GM12872 (cell line): ENCODE data around the gene TRIM31.

ENCODE experiments used
- CTCF ChIP-seq: IDR thresholded peaks from 3 replicates; pipeline ENCODE4 v1.5.1; 2011; ENCODE audit warnings: low read depth, mild to moderate bottlenecking, low read length, moderate library complexity; ENCODE audit not compliant: insufficient read depth

Gene TRIM31

GRCh38 chr6:30075094-30075789 is 37.6 kb downstream of the TRIM31 start, which contains the start of gene RNF39:
RNF39 (minus strand) TSS chr6:30075769; CDS start chr6:30075585, 184 bp downstream.
- TF ChIP-seq CTCF, result no peak

GRCh38 chr6:30074331-30075093 is 38.4 kb downstream of the TRIM31 start:
- TF ChIP-seq CTCF, result no peak

DNA sequence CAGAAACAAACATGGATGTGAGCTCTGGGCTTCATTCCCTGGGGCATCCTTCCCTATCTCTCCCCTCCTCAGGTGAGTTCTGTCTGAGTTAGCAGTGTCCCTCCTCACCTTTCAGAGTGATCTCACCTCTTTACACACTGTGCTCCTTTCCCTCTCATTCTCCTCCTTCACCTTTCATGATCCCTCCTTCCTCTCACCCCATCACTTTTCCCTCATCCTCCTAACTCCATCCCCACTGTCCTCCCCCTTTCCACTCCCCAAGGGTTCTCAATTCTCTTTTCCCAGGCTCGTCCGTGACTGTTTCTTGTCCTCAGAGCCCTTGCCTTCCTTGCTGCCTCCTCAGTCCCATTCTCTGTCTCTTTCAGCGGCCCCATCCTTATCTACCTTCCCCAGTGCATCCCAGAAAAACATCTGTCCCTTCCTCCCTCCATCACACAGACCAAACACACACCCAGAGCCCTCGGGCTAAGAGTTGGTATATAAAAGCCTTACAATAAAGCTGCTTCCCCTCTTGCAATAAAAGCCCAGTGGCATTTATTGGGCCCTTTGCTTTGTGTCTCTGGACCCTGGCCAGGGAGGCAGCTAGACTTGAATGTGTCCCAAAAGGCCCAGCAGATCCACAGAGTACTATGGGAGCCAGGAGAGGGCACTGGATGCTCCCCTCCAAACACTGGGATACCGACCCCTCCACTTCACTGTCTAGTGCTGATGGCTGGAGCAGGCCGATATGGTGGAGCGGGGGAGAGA is 39.2 kb downstream of the TRIM31 start:
- no peak for TF ChIP-seq CTCF

GRCh38 chr6:30071858-30072257 is 41.0 kb downstream of the TRIM31 start:
- no peak for TF ChIP-seq CTCF

DNA sequence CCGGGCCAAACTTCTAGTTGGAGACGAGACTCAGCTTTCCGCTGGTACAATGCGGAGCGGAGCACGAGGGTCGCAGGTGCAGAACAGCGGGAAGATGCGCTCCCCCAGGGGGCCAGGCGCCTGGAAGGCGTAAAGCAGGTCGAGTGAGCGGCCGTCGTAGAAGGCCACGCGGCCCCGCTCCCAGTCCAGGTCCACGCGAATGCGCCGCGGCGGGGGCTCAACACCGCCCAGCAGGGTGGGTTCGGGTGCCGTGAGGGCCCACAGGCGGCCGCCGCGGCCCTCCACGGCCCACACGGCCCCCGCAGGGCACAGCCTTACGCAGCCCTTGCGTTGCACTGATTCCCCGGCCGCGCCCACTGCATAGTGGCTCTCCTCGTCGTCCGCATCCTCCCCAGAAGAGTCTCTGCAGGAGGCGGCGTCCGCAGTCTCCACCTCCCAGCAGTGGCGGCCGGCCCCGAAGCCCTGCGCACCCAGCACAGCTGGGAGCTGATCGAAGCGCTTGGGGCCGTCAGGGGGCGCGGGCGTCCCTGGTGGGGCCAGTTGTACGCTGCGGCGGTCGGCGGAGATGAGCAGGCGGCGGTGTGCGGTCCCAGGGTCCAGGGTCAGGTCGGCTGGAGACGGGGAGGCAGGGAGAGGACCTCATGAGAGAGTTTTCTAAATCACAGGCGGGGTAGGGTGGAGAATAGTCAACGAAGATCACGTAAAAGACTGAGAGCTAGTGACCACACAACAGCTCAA is 41.6 kb downstream of the TRIM31 start:
- TF ChIP-seq CTCF, result no peak

GRCh38 chr6:30067460-30068139 is 45.3 kb downstream of the TRIM31 start:
- no peak for TF ChIP-seq CTCF
